Chondrocyte (in vitro differentiated cells): ENCODE data around the gene NFKBIE. TPM values are rescaled to one million over a fixed set of nuclear protein-coding genes. Genes with fewer than 3 reads are reported as not detected.

ENCODE experiments used
- DNase-seq: peaks from one replicate; pipeline ENCODE4 v3.0.0; 2021; ENCODE audit warnings: mixed read lengths, low spot score
- H3K27ac Mint-ChIP-seq: one replicate; pipeline ENCODE4 v1.8.0; 2021; ENCODE audit warnings: mild to moderate bottlenecking, moderate library complexity, mixed read lengths; ENCODE audit not compliant: unreplicated experiment
- H3K27me3 Mint-ChIP-seq: 2 replicates; pipeline ENCODE4 v1.8.0; 2021; ENCODE audit warnings: low read depth, mixed read lengths
- H3K36me3 Mint-ChIP-seq: 2 replicates; pipeline ENCODE4 v1.8.0; 2021; ENCODE audit warnings: low read depth, mixed read lengths
- H3K4me1 Mint-ChIP-seq: 2 replicates; pipeline ENCODE4 v1.8.0; 2021; ENCODE audit warnings: low read depth, mild to moderate bottlenecking, mixed read lengths
- H3K4me3 Mint-ChIP-seq: one replicate; pipeline ENCODE4 v1.8.0; 2021; ENCODE audit warnings: mild to moderate bottlenecking, moderate library complexity, mixed read lengths; ENCODE audit not compliant: unreplicated experiment
- H3K9me3 Mint-ChIP-seq: 2 replicates; pipeline ENCODE4 v1.8.0; 2021; ENCODE audit warnings: low read depth, mixed read lengths
- CTCF ChIP-seq: fragments of 200-600 bp; sonication (generic); IDR thresholded peaks from 2 replicates; pipeline ENCODE4 v1.5.0; 2021; ENCODE audit warnings: antibody characterized with exemption, mild to moderate bottlenecking, moderate library complexity
- total RNA-seq: library from RNA; stranded (reverse); gene quantifications from 3 replicates; pipeline ENCODE4 v1.2.1, GENCODE V29; 2021

NFKBIE gene
- total RNA-seq, 1 donor from 2014 or later, result 6.2 TPM

- no peak for TF ChIP-seq CTCF
- H3K4me1 Mint-ChIP-seq, result peaks cover 51% of the 10 kb centered on the region
- H3K36me3 Mint-ChIP-seq, result peaks cover 5% of the 10 kb centered on the region
- no peaks in the 10 kb centered on the region for H3K27me3 Mint-ChIP-seq
- H3K9me3 Mint-ChIP-seq, result no peaks in the 10 kb centered on the region
- DNase-seq, result peak; percentile 86
- no peak overlapping the region for H3K4me3 Mint-ChIP-seq
- no peak overlapping the region for H3K27ac Mint-ChIP-seq
Observed at GRCh38 chr6:44260011-44260410, 5.3 kb downstream of the NFKBIE start.

- H3K36me3 Mint-ChIP-seq, result peaks cover 12% of the 10 kb centered on the region
- no peak overlapping the region for H3K4me3 Mint-ChIP-seq
- no peaks in the 10 kb centered on the region for H3K9me3 Mint-ChIP-seq
- peak overlapping the region; percentile 83 for H3K27ac Mint-ChIP-seq
- TF ChIP-seq CTCF, result no peak
- DNase-seq, result peak; percentile 58
- no peaks in the 10 kb centered on the region for H3K27me3 Mint-ChIP-seq
- H3K4me1 Mint-ChIP-seq, result peaks cover 47% of the 10 kb centered on the region
Observed at GRCh38 chr6:44258921-44259320, 6.4 kb downstream of the NFKBIE start.

GRCh38 chr6:44258325-44258863 lies 7.0 kb downstream of the NFKBIE start:
- no peak for TF ChIP-seq CTCF
- Mint-ChIP-seq H3K4me1 (peaks cover 46% of the 10 kb centered on the region), H3K36me3 (peaks cover 17% of the 10 kb centered on the region), H3K27ac (peak overlapping the region; percentile 89), H3K27me3 (no peaks in the 10 kb centered on the region), H3K9me3 (no peaks in the 10 kb centered on the region), H3K4me3 (peak overlapping the region; percentile 25)
- peak; percentile 68 for DNase-seq

- peaks cover 46% of the 10 kb centered on the region for H3K4me1 Mint-ChIP-seq
- H3K27ac Mint-ChIP-seq, result peak overlapping the region; percentile 89
- peak; percentile 26 for TF ChIP-seq CTCF
- peak overlapping the region; percentile 66 for H3K4me3 Mint-ChIP-seq
- H3K9me3 Mint-ChIP-seq, result no peaks in the 10 kb centered on the region
- peaks cover 21% of the 10 kb centered on the region for H3K36me3 Mint-ChIP-seq
- H3K27me3 Mint-ChIP-seq, result no peaks in the 10 kb centered on the region
- no peak for DNase-seq
Observed at GRCh38 chr6:44257753-44258324, 7.5 kb downstream of the NFKBIE start.

- peak within 1 kb of the TSS; percentile 91 for H3K27ac Mint-ChIP-seq
- H3K27me3 Mint-ChIP-seq, result no peaks in the 10 kb centered on the region
- H3K4me1 Mint-ChIP-seq, result peaks cover 45% of the 10 kb centered on the region
- no peaks in the 10 kb centered on the region for H3K9me3 Mint-ChIP-seq
- H3K4me3 Mint-ChIP-seq, result peak within 1 kb of the TSS; percentile 87
- peaks cover 24% of the 10 kb centered on the region for H3K36me3 Mint-ChIP-seq
- peak; percentile 94 for DNase-seq
- peak; percentile 86 for TF ChIP-seq CTCF
Observed at GRCh38 chr6:44257025-44257752, 8.2 kb downstream of the NFKBIE start, which contains the start of gene SLC35B2. Gene SLC35B2 (minus strand): TSS chr6:44257528. CDS start chr6:44257410, 118 bp downstream.
